CD14-positive monocyte (primary cell): ENCODE data around the gene AFF2. TPM values are rescaled to one million over a fixed set of nuclear protein-coding genes. Genes with fewer than 3 reads are reported as not detected.

Source experiments
- DNase-seq, 3 donors: peaks; one replicate each; pipeline ENCODE4 v3.0.0-alpha.2; 2011 to 2022
- H2AFZ ChIP-seq: 2 replicates; pipeline ENCODE4 v1.6.0; 2012; ENCODE audit warnings: mild to moderate bottlenecking, low read depth, low read length, inconsistent platforms; ENCODE audit not compliant: insufficient read depth, poor library complexity, severe bottlenecking
- H3K27ac ChIP-seq, 2 donors: 1 replicate in 1 of 2; 2 replicates in 1 of 2; pipeline ENCODE4 v1.5.1; 2012 to 2013; ENCODE audit warnings: low read length in 2 of 2, control low read depth in 1 of 2, inconsistent platforms in 1 of 2, low read depth in 1 of 2, mild to moderate bottlenecking in 1 of 2
- H3K27me3 ChIP-seq, 2 donors: one replicate each; pipeline versions ENCODE4 v1.6.0 to v1.6.1; 2011 to 2013; ENCODE audit warnings: low read length in 2 of 2; ENCODE audit not compliant: control insufficient read depth in 2 of 2, insufficient read depth in 2 of 2
- H3K36me3 ChIP-seq, 2 donors: replicated peaks in 1 of 2; 1 replicate in 1 of 2; 2 replicates in 1 of 2; pipeline versions ENCODE4 v1.5.1 to v1.6.1; 2012 to 2013; ENCODE audit warnings: low read length in 2 of 2, control low read depth in 1 of 2, inconsistent platforms in 1 of 2, mild to moderate bottlenecking in 1 of 2; ENCODE audit not compliant: insufficient read depth in 2 of 2, control insufficient read depth in 1 of 2
- H3K4me1 ChIP-seq, 2 donors: 1 replicate in 1 of 2; 2 replicates in 1 of 2; pipeline versions ENCODE4 v1.5.1 to v1.6.1; 2012 to 2013; ENCODE audit warnings: low read length in 2 of 2, control low read depth in 1 of 2, inconsistent platforms in 1 of 2, mild to moderate bottlenecking in 1 of 2, moderate library complexity in 1 of 2; ENCODE audit not compliant: insufficient read depth in 2 of 2, control insufficient read depth in 1 of 2
- H3K4me2 ChIP-seq: replicated peaks from 2 replicates; pipeline ENCODE3; 2012; ENCODE audit warnings: low read length, moderate library complexity, mild to moderate bottlenecking; ENCODE audit not compliant: poor library complexity, severe bottlenecking; ENCODE audit errors: extremely low read depth
- H3K4me3 ChIP-seq, 3 experiments: fragments of 200-600 bp in 1 of 3; sonication (generic) in 1 of 3; replicated peaks in 1 of 3; 1 replicate in 2 of 3; 2 replicates in 1 of 3; pipeline ENCODE4 v1.5.1; 2011 to 2013; ENCODE audit warnings: low read length in 3 of 3, mild to moderate bottlenecking in 3 of 3, control low read depth in 2 of 3, low read depth in 2 of 3, inconsistent platforms in 1 of 3, moderate library complexity in 1 of 3
- H3K79me2 ChIP-seq: 2 replicates; pipeline ENCODE4 v1.6.0; 2012; ENCODE audit warnings: mild to moderate bottlenecking, control low read depth, inconsistent platforms, low read length, moderate library complexity; ENCODE audit not compliant: insufficient read depth
- H3K9ac ChIP-seq: 2 replicates; pipeline ENCODE4 v1.6.0; 2017; ENCODE audit warnings: low read length, mild to moderate bottlenecking; ENCODE audit not compliant: insufficient read depth, poor library complexity, severe bottlenecking
- H3K9me3 ChIP-seq, 2 donors: replicated peaks in 1 of 2; 1 replicate in 1 of 2; 2 replicates in 1 of 2; pipeline versions ENCODE4 v1.5.1 to v1.6.1; 2012 to 2013; ENCODE audit warnings: low read length in 2 of 2, control low read depth in 1 of 2; ENCODE audit not compliant: control insufficient read depth in 1 of 2, insufficient read depth in 1 of 2
- H4K20me1 ChIP-seq: 2 replicates; pipeline ENCODE4 v1.6.0; 2012; ENCODE audit warnings: mild to moderate bottlenecking, low read length, control low read depth, moderate library complexity; ENCODE audit not compliant: insufficient read depth
- H3K27ac Mint-ChIP-seq, 7 donors: one replicate each; pipeline ENCODE4 v1.8.0; 2020; ENCODE audit warnings: mild to moderate bottlenecking in 7 of 7, mixed read lengths in 7 of 7, moderate library complexity in 6 of 7, inconsistent platforms in 2 of 7
- H3K27me3 Mint-ChIP-seq, 3 donors: one replicate each; pipeline ENCODE4 v1.8.0; 2021 to 2022; ENCODE audit warnings: low read depth in 3 of 3, mild to moderate bottlenecking in 3 of 3, mixed read lengths in 3 of 3, moderate library complexity in 3 of 3, inconsistent platforms in 1 of 3
- H3K36me3 Mint-ChIP-seq, 2 donors: one replicate each; pipeline ENCODE4 v1.8.0; 2020; ENCODE audit warnings: mixed read lengths in 2 of 2, inconsistent platforms in 1 of 2, mild to moderate bottlenecking in 1 of 2
- H3K4me1 Mint-ChIP-seq: one replicate; pipeline ENCODE4 v1.8.0; 2020; ENCODE audit warnings: mild to moderate bottlenecking, mixed read lengths
- H3K4me3 Mint-ChIP-seq, 2 donors: one replicate each; pipeline ENCODE4 v1.8.0; 2020; ENCODE audit warnings: mild to moderate bottlenecking in 2 of 2, mixed read lengths in 2 of 2, moderate library complexity in 1 of 2
- H3K9me3 Mint-ChIP-seq, 7 donors: one replicate each; pipeline ENCODE4 v1.8.0; 2020 to 2022; ENCODE audit warnings: mixed read lengths in 7 of 7, mild to moderate bottlenecking in 6 of 7, moderate library complexity in 6 of 7, inconsistent platforms in 2 of 7
- CTCF ChIP-seq: fragments of 200-600 bp; IDR thresholded peaks from one replicate; pipeline ENCODE4 v1.8.0; 2022; ENCODE audit warnings: antibody characterized with exemption, mild to moderate bottlenecking
- WGBS: methylation state at CpG from one replicate; pipeline ENCODE4 v1.1.5; 2013; ENCODE audit warnings: missing lambda C conversion rate; ENCODE audit not compliant: insufficient coverage; 5-methylcytosine and 5-hydroxymethylcytosine counted together
- intact Hi-C, 2 donors: fragments of 100-400 bp; cut with micrococcal nuclease; formaldehyde crosslinking; loops; one replicate each; pipeline versions ENCODE4 v1.15.0 to v1.15.1; 2023
- polyA plus RNA-seq, 3 donors: library from polyadenylated mRNA; depleted of rRNA in 1 of 3; unstranded in 2 of 3; stranded (reverse) in 1 of 3; fragments of 300-500 nt in 2 of 3; fragments of >200 nt in 1 of 3; fragmentation: Illumina TruSeq in 2 of 3; gene quantifications; 1 replicate in 2 of 3; 2 replicates in 1 of 3; pipeline ENCODE4 v1.2.3, GENCODE V29; 2012 to 2021

Gene AFF2
- polyA plus RNA-seq, 3 donors, result 0.07 to 1.1 (median 0.70) TPM

- H3K4me1 Mint-ChIP-seq, result no peaks in the 10 kb centered on the region
- no peak overlapping the region for H3K4me2 ChIP-seq
- H3K9me3 Mint-ChIP-seq, result no peaks in the 10 kb centered on the region
- H3K9me3 ChIP-seq, result no peaks in the 10 kb centered on the region
- no peak overlapping the region for H3K27ac ChIP-seq
- H3K27me3 Mint-ChIP-seq, result no peaks in the 10 kb centered on the region
- no peak overlapping the region for H3K27ac Mint-ChIP-seq
- H3K9ac ChIP-seq, result no peak overlapping the region
- H3K36me3 ChIP-seq, result no peaks in the 10 kb centered on the region
- no peaks in the 10 kb centered on the region for H3K36me3 Mint-ChIP-seq
- no peaks in the 10 kb centered on the region for H3K27me3 ChIP-seq
- H2AFZ ChIP-seq, result no peak overlapping the region
- DNase-seq, result no peak
- H3K79me2 ChIP-seq, result no peaks in the 10 kb centered on the region
- no peak overlapping the region for H3K4me3 ChIP-seq
- no peak for TF ChIP-seq CTCF
- no peak overlapping the region for H3K4me3 Mint-ChIP-seq
- no CpG with 5 or more reads among the region's 4 CpGs for WGBS
- intact Hi-C loops, result no loop called here
- H3K4me1 ChIP-seq, result no peaks in the 10 kb centered on the region
- no peaks in the 10 kb centered on the region for H4K20me1 ChIP-seq
These were observed 353.9 kb downstream of the AFF2 start for GRCh38 chrX:148854306-148854705.

GRCh38 chrX:148856505-148856904 is 356.1 kb downstream of the AFF2 start:
- no peaks in the 10 kb centered on the region for H3K27me3 ChIP-seq
- no peak overlapping the region for H2AFZ ChIP-seq
- DNase-seq, result no peak
- no peaks in the 10 kb centered on the region for H3K36me3 ChIP-seq
- no CpG with 5 or more reads among the region's 1 CpG for WGBS
- no peak overlapping the region for H3K4me3 Mint-ChIP-seq
- no peaks in the 10 kb centered on the region for H3K36me3 Mint-ChIP-seq
- no peaks in the 10 kb centered on the region for H3K9me3 ChIP-seq
- H4K20me1 ChIP-seq, result no peaks in the 10 kb centered on the region
- no peak overlapping the region for H3K27ac ChIP-seq
- no peaks in the 10 kb centered on the region for H3K79me2 ChIP-seq
- H3K4me3 ChIP-seq, result no peak overlapping the region
- no peaks in the 10 kb centered on the region for H3K4me1 ChIP-seq
- H3K9ac ChIP-seq, result no peak overlapping the region
- TF ChIP-seq CTCF, result no peak
- H3K9me3 Mint-ChIP-seq, result no peaks in the 10 kb centered on the region
- H3K27me3 Mint-ChIP-seq, result no peaks in the 10 kb centered on the region
- intact Hi-C loops, result no loop called here
- H3K4me1 Mint-ChIP-seq, result no peaks in the 10 kb centered on the region
- no peak overlapping the region for H3K4me2 ChIP-seq
- H3K27ac Mint-ChIP-seq, result no peak overlapping the region
